ENCODE measurements around the gene GLTP.

GLTP gene

GRCh38 chr12:109840305-109841074 is 39.9 kb downstream of the GLTP start:
- FAIRE-seq, result no peak

GRCh38 chr12:109839444-109839843 is 40.9 kb downstream of the GLTP start:
- FAIRE-seq, result no peak

- no peak for FAIRE-seq
These were observed 43.4 kb downstream of the GLTP start for GRCh38 chr12:109836916-109837315.

GRCh38 chr12:109835827-109836226 is 44.5 kb downstream of the GLTP start:
- no peak for FAIRE-seq

GRCh38 chr12:109833307-109834189 is 46.8 kb downstream of the GLTP start, which contains the start of gene TRPV4:
TRPV4 (minus strand) TSS chr12:109833398; CDS start chr12:109814796, 18,602 bp downstream.
- no peak for FAIRE-seq

GRCh38 chr12:109832541-109833306 is 47.6 kb downstream of the GLTP start:
- no peak for FAIRE-seq

GRCh38 chr12:109831929-109832328 is 48.4 kb downstream of the GLTP start:
- no peak for FAIRE-seq

GRCh38 chr12:109831365-109831764 is 49.0 kb downstream of the GLTP start:
- FAIRE-seq, result no peak

- no peak for FAIRE-seq
These were observed 49.6 kb downstream of the GLTP start for GRCh38 chr12:109830718-109831117.

- FAIRE-seq, result no peak
These were observed 50.1 kb downstream of the GLTP start for GRCh38 chr12:109830267-109830666.

GRCh38 chr12:109829667-109830066 is 50.7 kb downstream of the GLTP start:
- FAIRE-seq, result no peak

GRCh38 chr12:109828754-109829511 is 51.4 kb downstream of the GLTP start:
- no peak for FAIRE-seq

- FAIRE-seq, result no peak
These were observed 52.5 kb downstream of the GLTP start for GRCh38 chr12:109827566-109828550.

- FAIRE-seq, result no peak
These were observed 53.3 kb downstream of the GLTP start for GRCh38 chr12:109827080-109827479.

GRCh38 chr12:109824731-109825130 is 55.6 kb downstream of the GLTP start:
- FAIRE-seq, result no peak

- FAIRE-seq, result no peak
These were observed 57.4 kb downstream of the GLTP start for GRCh38 chr12:109822951-109823411.

- FAIRE-seq, result no peak
These were observed 57.9 kb downstream of the GLTP start for GRCh38 chr12:109822416-109822815.

GRCh38 chr12:109821968-109822367 is 58.4 kb downstream of the GLTP start:
- FAIRE-seq, result no peak

- no peak for FAIRE-seq
These were observed 59.4 kb downstream of the GLTP start for GRCh38 chr12:109820816-109821381.

- FAIRE-seq, result no peak
These were observed 61.3 kb downstream of the GLTP start for GRCh38 chr12:109818905-109819500.
